Pancreas (tissue), 10 donors: ENCODE data around the gene SIK2. TPM values are rescaled to one million over a fixed set of nuclear protein-coding genes. Genes with fewer than 3 reads are reported as not detected.
A peak's percentile ranks its signal among the peaks of the same experiment; 100 is the strongest.

ENCODE experiments used
- ATAC-seq, 4 donors: fragments of 200-7000 bp; cut with Tn5 transposase; one replicate each; pipeline versions ENCODE4 v1.8.0 to v1.9.1; 2020; ENCODE audit warnings: mild to moderate bottlenecking in 4 of 4, moderate library complexity in 4 of 4
- DNase-seq, 6 donors: peaks; one replicate each; pipeline ENCODE4 v3.0.0-alpha.2; 2020
- FAIRE-seq: peaks from 2 replicates; lab custom pipeline; 2012; peaks lifted over from hg19 to GRCh38; lab: Jason Lieb, UNC
- H3K27ac ChIP-seq, 4 donors: fragments of 200-600 bp; sonication (generic); 1 replicate in 3 of 4; 2 replicates in 1 of 4; pipeline versions ENCODE4 v1.5.0 to v1.8.0; 2020
- H3K27me3 ChIP-seq, 4 donors: fragments of 200-600 bp; one replicate each; pipeline ENCODE4 v1.8.0; 2021
- H3K36me3 ChIP-seq, 3 donors: fragments of 200-600 bp; sonication (generic) in 1 of 3; one replicate each; pipeline versions ENCODE4 v1.5.0 to v1.8.0; 2020 to 2021
- H3K4me1 ChIP-seq, 3 donors: fragments of 200-600 bp; one replicate each; pipeline ENCODE4 v1.8.0; 2021
- H3K4me3 ChIP-seq, 4 donors: fragments of 200-600 bp; sonication (generic) in 2 of 4; one replicate each; pipeline versions ENCODE4 v1.5.0 to v1.8.0; 2020 to 2021
- H3K9me3 ChIP-seq, 4 donors: fragments of 200-600 bp; one replicate each; pipeline ENCODE4 v1.8.0; 2021
- WGBS, 2 donors: extraction: QIAGEN DNeasy Blood & Tissue Kit; methylation state at CpG; one replicate each; pipeline ENCODE4 v1.1.7; 2013; 5-methylcytosine and 5-hydroxymethylcytosine counted together
- intact Hi-C, 3 donors: fragments of 100-400 bp; cut with DNase I; formaldehyde crosslinking; loops; one replicate each; pipeline versions ENCODE4 v1.11.1 to v1.14.2; 2022
- polyA plus RNA-seq, 2 donors: library from polyadenylated mRNA; stranded (reverse); fragments of 200-250 nt; gene quantifications; one replicate each; pipeline ENCODE4 v1.2.3, GENCODE V29; 2013
- total RNA-seq, 6 donors: library from RNA; stranded (reverse); fragmentation: NEBNext Ultra II Directional in 4 of 6; extraction: Animal tissue kit (Norgen Biotek cat#: 25700) in 4 of 6; gene quantifications; one replicate each; pipeline versions ENCODE4 v1.2.1 to v1.2.4, GENCODE V29; 2021 to 2023
- TF ChIP-seq, protein P1 (sequence below), 4 donors: fragments of 200-600 bp; sonication (generic) in 3 of 4; IDR thresholded peaks; one replicate each; pipeline versions ENCODE4 v1.5.0 to v1.8.0; 2021; ENCODE audit warnings: antibody characterized with exemption in 4 of 4
- donor health status: healthy with polysubstance abuse.
- donor health status: DM: no; HTN: no; CAD: no; lungs with moderate emphysema.
- donor health status: DM: no; HTN: no; CAD: no.
- donor health status: control.
- donor health status: control.
- donor health status: Bipolar disorder and iron deficiency.
- donor health status: DM: yes; HTN: yes; CAD: no.
- donor health status: DM: no; HTN: no; CAD: no.
- donor health status: DM: no; HTN: no; CAD: no.
- donor health status: DM: yes; HTN: yes; CAD: no.

The SIK2 gene
- total and polyA plus RNA-seq, 8 donors, result 4.7 to 24.7 (median 17.5) TPM

DNA sequence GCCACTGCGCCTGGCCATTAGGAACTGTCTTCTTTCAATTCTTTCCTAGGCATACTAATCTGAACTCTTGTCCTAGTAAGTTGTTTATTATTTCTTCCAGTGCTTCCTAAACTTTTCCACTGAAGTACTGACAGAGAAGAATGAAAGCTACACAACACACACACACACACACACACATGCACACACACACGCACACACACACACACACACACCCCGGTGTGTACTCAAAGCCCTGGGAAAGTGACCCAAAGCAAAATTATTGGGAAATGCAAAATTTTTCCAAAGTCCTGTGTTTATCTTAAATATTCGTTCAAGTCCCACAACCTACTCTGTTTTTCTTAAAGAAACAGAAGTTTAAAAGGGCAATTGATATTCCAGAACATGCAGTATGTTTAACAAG, 19.4 kb upstream of the SIK2 start:
- no peaks in the 10 kb centered on the region for H3K4me1 ChIP-seq
- TF ChIP-seq, protein P1, sequence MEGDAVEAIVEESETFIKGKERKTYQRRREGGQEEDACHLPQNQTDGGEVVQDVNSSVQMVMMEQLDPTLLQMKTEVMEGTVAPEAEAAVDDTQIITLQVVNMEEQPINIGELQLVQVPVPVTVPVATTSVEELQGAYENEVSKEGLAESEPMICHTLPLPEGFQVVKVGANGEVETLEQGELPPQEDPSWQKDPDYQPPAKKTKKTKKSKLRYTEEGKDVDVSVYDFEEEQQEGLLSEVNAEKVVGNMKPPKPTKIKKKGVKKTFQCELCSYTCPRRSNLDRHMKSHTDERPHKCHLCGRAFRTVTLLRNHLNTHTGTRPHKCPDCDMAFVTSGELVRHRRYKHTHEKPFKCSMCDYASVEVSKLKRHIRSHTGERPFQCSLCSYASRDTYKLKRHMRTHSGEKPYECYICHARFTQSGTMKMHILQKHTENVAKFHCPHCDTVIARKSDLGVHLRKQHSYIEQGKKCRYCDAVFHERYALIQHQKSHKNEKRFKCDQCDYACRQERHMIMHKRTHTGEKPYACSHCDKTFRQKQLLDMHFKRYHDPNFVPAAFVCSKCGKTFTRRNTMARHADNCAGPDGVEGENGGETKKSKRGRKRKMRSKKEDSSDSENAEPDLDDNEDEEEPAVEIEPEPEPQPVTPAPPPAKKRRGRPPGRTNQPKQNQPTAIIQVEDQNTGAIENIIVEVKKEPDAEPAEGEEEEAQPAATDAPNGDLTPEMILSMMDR (IDR thresholded peaks at IDR 0.05), result no peak
- ATAC-seq, result no peak
- no peaks in the 10 kb centered on the region for H3K36me3 ChIP-seq
- H3K27me3 ChIP-seq, result no peaks in the 10 kb centered on the region
- intact Hi-C loops, result no loop called here
- no peaks in the 10 kb centered on the region for H3K9me3 ChIP-seq
- H3K27ac ChIP-seq, result no peak overlapping the region
- H3K4me3 ChIP-seq, result no peak overlapping the region
- no peak for FAIRE-seq
- no peak for DNase-seq
- WGBS, 2 donors, result 54 to 58% methylated on average over 4 of the region's 4 CpGs

- DNase-seq, result no peak
- Histone ChIP-seq H3K27ac (no peak overlapping the region), H3K4me3 (no peak overlapping the region), H3K36me3 (no peaks in the 10 kb centered on the region), H3K27me3 (no peaks in the 10 kb centered on the region), H3K9me3 (no peaks in the 10 kb centered on the region), H3K4me1 (no peaks in the 10 kb centered on the region)
- intact Hi-C loops, result no loop called here
- FAIRE-seq, result no peak
- TF ChIP-seq, protein P1 (IDR thresholded peaks at IDR 0.05), result no peak
- 49 to 52% methylated on average over 2 of the region's 2 CpGs for WGBS, 2 donors
- peak in 1 of 4 donors; percentile 22 for ATAC-seq
These were observed 16.9 kb upstream of the SIK2 start for GRCh38 chr11:111585371-111585770.

- DNase-seq (peak in 3 of 6 donors; percentile 19 to 37 (median 32)), ATAC-seq (peak in 3 of 4 donors; percentile 68 to 83 (median 77)), FAIRE-seq (peak; percentile 39)
- intact Hi-C loops, result no loop called here
- H3K27me3 ChIP-seq, result no peaks in the 10 kb centered on the region
- TF ChIP-seq, protein P1 (IDR thresholded peaks at IDR 0.05), result peak in 3 of 4 donors; percentile 34 to 43 (median 35)
- no peaks in the 10 kb centered on the region for H3K36me3 ChIP-seq
- no peak overlapping the region for H3K4me3 ChIP-seq
- H3K4me1 ChIP-seq, result no peaks in the 10 kb centered on the region
- 0 to 8% methylated on average over 1 of the region's 1 CpG for WGBS, 2 donors
- no peaks in the 10 kb centered on the region for H3K9me3 ChIP-seq
- H3K27ac ChIP-seq, result no peak overlapping the region
These were observed 15.8 kb upstream of the SIK2 start for GRCh38 chr11:111586388-111586831.

DNA sequence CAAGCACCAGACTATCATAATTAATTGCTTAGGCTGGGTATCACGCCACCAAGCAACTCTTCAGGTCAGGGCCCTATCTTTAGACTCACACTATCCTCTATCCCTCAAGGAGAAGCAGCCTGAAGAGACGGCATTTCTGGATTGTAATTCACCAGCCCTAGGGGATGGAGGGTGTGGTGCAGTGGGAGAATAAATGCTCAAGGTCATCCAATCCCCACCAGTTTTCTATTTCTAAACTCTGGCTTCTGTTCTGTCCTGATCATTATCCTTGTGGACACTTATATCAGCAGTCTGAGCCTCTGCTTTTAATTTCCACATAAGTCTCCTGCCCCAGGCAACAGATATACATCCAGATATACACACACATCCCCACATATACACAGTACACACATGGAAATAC, 13.1 kb upstream of the SIK2 start:
- Histone ChIP-seq H3K27me3 (no peaks in the 10 kb centered on the region), H3K36me3 (no peaks in the 10 kb centered on the region), H3K9me3 (no peaks in the 10 kb centered on the region), H3K27ac (no peak overlapping the region), H3K4me1 (peaks cover 0 to 4% (median 0%) of the 10 kb centered on the region in 3 donors), H3K4me3 (no peak overlapping the region)
- no peak for DNase-seq
- intact Hi-C loops, result no loop called here
- FAIRE-seq, result no peak
- TF ChIP-seq, protein P1 (IDR thresholded peaks at IDR 0.05), result no peak
- no peak for ATAC-seq
- 82 to 98% methylated on average over 2 of the region's 2 CpGs for WGBS, 2 donors

GRCh38 chr11:111589886-111590499, 12.3 kb upstream of the SIK2 start:
- H3K4me1 ChIP-seq, result peaks cover 0 to 4% (median 0%) of the 10 kb centered on the region in 3 donors
- intact Hi-C loops, result loop anchor here (5.0 to 10.0 kb wide), 3 partner anchors 245 to 255 kb away; no protein-coding TSS in a partner anchor
- 59 to 64% methylated on average over 5 of the region's 5 CpGs for WGBS, 2 donors
- no peak for FAIRE-seq
- H3K9me3 ChIP-seq, result no peaks in the 10 kb centered on the region
- TF ChIP-seq, protein P1 (IDR thresholded peaks at IDR 0.05), result no peak
- H3K27ac ChIP-seq, result no peak overlapping the region
- no peaks in the 10 kb centered on the region for H3K36me3 ChIP-seq
- peak in 2 of 4 donors; percentile 31 to 40 for ATAC-seq
- no peak for DNase-seq
- no peak overlapping the region for H3K4me3 ChIP-seq
- H3K27me3 ChIP-seq, result no peaks in the 10 kb centered on the region
